ENCODE results near the gene OTULINL. TPM values are rescaled to one million over a fixed set of nuclear protein-coding genes. Genes with fewer than 3 reads are reported as not detected.

Gene OTULINL
- total RNA-seq, 1 donor from 2014 or later = 14.4 TPM

DNA sequence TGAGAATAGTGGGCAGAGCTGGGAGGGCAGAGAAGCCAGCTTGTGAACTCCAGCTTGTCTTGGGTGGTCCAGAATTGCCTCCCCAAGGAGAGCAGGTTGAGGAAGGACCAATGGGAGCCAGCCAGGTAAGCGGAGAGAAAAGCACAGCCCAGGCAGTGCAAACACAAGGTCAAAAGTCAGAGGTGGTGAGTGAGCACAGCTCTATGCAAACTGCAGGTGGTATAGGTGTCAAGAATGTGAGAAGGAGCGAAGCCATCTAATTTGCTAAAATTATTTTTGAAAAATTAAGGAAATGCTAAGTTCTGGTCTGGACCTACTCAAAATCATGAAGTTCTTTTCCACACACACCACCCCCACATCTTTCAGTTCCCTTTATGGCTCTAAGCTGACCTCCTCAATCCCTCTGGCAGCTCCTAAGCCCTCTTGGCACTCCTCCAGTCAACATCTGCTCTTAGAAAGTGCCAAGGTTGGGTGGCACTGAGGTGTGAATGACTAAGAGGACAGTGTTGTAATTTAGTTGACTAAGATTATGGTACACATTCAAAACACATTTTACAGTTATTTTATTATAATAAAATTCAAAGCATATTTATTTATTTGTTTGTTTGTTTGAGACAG is 6.6 kb upstream of the OTULINL start:
- H3K27me3 Mint-ChIP-seq (ENCODE audit: unreplicated experiment) = no peaks in the 10 kb centered on the region
- no peaks in the 10 kb centered on the region for H3K9me3 Mint-ChIP-seq (ENCODE audit: unreplicated experiment)
- TF ChIP-seq, protein P1, sequence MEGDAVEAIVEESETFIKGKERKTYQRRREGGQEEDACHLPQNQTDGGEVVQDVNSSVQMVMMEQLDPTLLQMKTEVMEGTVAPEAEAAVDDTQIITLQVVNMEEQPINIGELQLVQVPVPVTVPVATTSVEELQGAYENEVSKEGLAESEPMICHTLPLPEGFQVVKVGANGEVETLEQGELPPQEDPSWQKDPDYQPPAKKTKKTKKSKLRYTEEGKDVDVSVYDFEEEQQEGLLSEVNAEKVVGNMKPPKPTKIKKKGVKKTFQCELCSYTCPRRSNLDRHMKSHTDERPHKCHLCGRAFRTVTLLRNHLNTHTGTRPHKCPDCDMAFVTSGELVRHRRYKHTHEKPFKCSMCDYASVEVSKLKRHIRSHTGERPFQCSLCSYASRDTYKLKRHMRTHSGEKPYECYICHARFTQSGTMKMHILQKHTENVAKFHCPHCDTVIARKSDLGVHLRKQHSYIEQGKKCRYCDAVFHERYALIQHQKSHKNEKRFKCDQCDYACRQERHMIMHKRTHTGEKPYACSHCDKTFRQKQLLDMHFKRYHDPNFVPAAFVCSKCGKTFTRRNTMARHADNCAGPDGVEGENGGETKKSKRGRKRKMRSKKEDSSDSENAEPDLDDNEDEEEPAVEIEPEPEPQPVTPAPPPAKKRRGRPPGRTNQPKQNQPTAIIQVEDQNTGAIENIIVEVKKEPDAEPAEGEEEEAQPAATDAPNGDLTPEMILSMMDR (IDR thresholded peaks at IDR 0.05; ENCODE audit: partially characterized antibody, unreplicated experiment) = no peak
- no peaks in the 10 kb centered on the region for H3K36me3 Mint-ChIP-seq (ENCODE audit: unreplicated experiment)
- DNase-seq = no peak
- no peaks in the 10 kb centered on the region for H3K4me1 Mint-ChIP-seq (ENCODE audit: low read depth, unreplicated experiment)
- H3K27ac Mint-ChIP-seq (ENCODE audit: unreplicated experiment) = no peak overlapping the region
- H3K4me3 Mint-ChIP-seq (ENCODE audit: unreplicated experiment) = no peak overlapping the region

DNA sequence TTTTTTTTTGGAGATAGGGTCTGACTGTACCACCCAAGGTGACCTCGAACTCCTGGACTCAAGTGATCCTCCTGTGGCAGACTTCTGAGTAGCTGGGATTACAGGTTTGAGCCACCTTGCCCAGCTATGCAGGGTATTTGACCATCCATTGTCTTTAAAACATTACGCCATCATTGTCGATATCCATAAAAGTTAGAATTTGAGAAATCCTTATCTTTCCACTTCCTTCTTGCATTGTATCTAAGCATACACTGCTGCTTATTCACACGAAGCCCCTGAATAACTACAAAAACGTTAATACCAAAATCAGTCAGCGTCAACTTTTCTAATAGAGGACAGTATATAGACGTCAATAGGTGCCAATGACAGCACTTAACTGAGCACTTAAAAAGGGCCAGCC is 5.4 kb upstream of the OTULINL start:
- TF ChIP-seq, protein P1 (IDR thresholded peaks at IDR 0.05; ENCODE audit: partially characterized antibody, unreplicated experiment) = no peak
- H3K27ac Mint-ChIP-seq (ENCODE audit: unreplicated experiment) = no peak overlapping the region
- no peak overlapping the region for H3K4me3 Mint-ChIP-seq (ENCODE audit: unreplicated experiment)
- DNase-seq = no peak
- no peaks in the 10 kb centered on the region for H3K27me3 Mint-ChIP-seq (ENCODE audit: unreplicated experiment)
- no peaks in the 10 kb centered on the region for H3K9me3 Mint-ChIP-seq (ENCODE audit: unreplicated experiment)
- no peaks in the 10 kb centered on the region for H3K4me1 Mint-ChIP-seq (ENCODE audit: low read depth, unreplicated experiment)
- H3K36me3 Mint-ChIP-seq (ENCODE audit: unreplicated experiment) = no peaks in the 10 kb centered on the region

DNA sequence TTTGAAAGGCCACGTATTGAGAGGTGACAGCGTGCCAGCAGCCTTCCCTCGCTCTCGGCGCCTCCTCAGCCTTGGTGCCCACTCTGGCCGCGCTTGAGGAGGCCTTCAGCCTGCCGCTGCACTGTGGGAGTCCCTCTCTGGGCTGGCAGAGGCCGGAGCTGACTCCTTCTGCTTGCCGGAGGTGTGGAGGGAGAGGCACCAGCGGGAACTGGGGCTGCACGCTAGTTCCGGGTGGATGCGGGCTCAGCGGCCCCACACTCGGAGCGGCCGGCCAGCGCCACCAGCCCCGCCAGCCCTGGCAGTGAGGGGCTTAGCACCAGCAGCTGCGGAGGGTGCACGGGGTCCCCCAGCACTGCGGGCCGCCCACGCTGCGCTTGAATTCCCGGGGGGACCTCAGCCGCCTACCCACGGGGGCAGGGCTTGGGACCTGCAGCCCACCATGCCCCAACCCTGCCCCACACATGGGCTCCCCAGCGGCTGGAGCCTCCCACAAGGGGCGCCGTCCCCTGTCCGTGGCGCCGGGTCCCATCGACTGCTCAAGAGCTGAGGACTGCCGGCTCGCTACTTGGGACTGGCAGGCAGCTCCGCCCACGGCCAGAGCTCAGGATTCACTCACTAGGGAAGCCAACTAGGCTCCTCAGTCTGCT is 4.4 kb upstream of the OTULINL start:
- no peak for DNase-seq

DNA sequence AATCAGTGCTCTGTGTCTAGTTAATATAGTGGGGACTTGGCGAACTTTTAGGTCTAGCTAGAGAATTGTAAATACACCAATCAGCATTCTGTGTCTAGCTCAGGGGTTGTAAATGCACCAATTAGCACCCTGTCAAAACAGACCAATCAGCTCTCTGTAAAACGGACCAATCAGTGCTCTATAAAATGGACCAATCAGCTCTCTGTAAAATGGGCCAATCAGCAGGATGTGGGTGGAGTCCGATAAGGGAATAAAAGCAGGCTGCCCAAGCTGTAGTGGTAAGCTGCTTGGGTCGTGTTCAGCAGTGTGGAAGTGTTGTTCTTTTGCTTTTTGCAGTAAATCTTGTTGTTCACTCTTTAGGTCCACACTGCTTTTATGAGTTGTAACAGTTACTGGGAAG is 3.6 kb upstream of the OTULINL start:
- Mint-ChIP-seq H3K4me1 (ENCODE audit: low read depth, unreplicated experiment) (no peaks in the 10 kb centered on the region), H3K27ac (ENCODE audit: unreplicated experiment) (no peak overlapping the region), H3K36me3 (ENCODE audit: unreplicated experiment) (no peaks in the 10 kb centered on the region), H3K9me3 (ENCODE audit: unreplicated experiment) (no peaks in the 10 kb centered on the region), H3K4me3 (ENCODE audit: unreplicated experiment) (no peak overlapping the region), H3K27me3 (ENCODE audit: unreplicated experiment) (no peaks in the 10 kb centered on the region)
- TF ChIP-seq, protein P1 (IDR thresholded peaks at IDR 0.05; ENCODE audit: partially characterized antibody, unreplicated experiment) = no peak
- DNase-seq = no peak

More for the DNA sequence above, 4.4 kb upstream of the OTULINL start:
- no peak overlapping the region for H3K4me3 Mint-ChIP-seq (ENCODE audit: unreplicated experiment)
- no peaks in the 10 kb centered on the region for H3K27me3 Mint-ChIP-seq (ENCODE audit: unreplicated experiment)
- TF ChIP-seq, protein P1 (IDR thresholded peaks at IDR 0.05; ENCODE audit: partially characterized antibody, unreplicated experiment) = no peak
- no peaks in the 10 kb centered on the region for H3K9me3 Mint-ChIP-seq (ENCODE audit: unreplicated experiment)
- no peak overlapping the region for H3K27ac Mint-ChIP-seq (ENCODE audit: unreplicated experiment)
- no peaks in the 10 kb centered on the region for H3K4me1 Mint-ChIP-seq (ENCODE audit: low read depth, unreplicated experiment)
- no peaks in the 10 kb centered on the region for H3K36me3 Mint-ChIP-seq (ENCODE audit: unreplicated experiment)

DNA sequence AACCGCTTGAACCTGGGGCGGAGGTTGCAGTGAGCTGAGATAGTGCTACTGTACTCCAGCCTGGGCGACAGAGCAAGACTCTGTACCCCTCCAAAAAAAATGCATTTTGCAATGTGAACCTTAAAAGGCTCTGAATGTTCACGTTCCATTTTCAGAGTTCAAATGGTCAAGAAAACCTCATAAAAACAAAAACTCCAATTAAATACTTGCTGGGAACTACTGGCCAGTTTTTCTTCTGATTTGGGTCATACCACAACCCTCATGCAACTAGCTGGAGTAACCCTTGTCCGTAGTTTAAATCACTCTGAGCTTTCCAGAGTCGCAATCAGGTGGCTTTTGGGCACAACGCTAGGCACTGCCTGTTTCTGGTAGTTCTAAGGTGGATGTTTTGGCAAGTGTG is 2.3 kb upstream of the OTULINL start:
- H3K4me1 Mint-ChIP-seq (ENCODE audit: low read depth, unreplicated experiment) = no peaks in the 10 kb centered on the region
- peaks cover 3% of the 10 kb centered on the region for H3K27me3 Mint-ChIP-seq (ENCODE audit: unreplicated experiment)
- H3K4me3 Mint-ChIP-seq (ENCODE audit: unreplicated experiment) = no peak overlapping the region
- H3K27ac Mint-ChIP-seq (ENCODE audit: unreplicated experiment) = no peak overlapping the region
- H3K36me3 Mint-ChIP-seq (ENCODE audit: unreplicated experiment) = no peaks in the 10 kb centered on the region
- no peaks in the 10 kb centered on the region for H3K9me3 Mint-ChIP-seq (ENCODE audit: unreplicated experiment)
- no peak for DNase-seq
- TF ChIP-seq, protein P1 (IDR thresholded peaks at IDR 0.05; ENCODE audit: partially characterized antibody, unreplicated experiment) = no peak
